BLaER1 (cell line): ENCODE results near the gene PKMYT1.

Experiments
- H3K27ac ChIP-seq: shearing (Covaris generic); formaldehyde crosslinking; 2 replicates; pipeline ENCODE4 v1.8.1; 2022
- H3K27me3 ChIP-seq: shearing (Covaris generic); formaldehyde crosslinking; 2 replicates; pipeline ENCODE4 v1.8.1; 2022
- H3K36me3 ChIP-seq: shearing (Covaris generic); formaldehyde crosslinking; 2 replicates; pipeline ENCODE4 v1.8.1; 2022
- H3K4me1 ChIP-seq: shearing (Covaris generic); formaldehyde crosslinking; 2 replicates; pipeline ENCODE4 v1.8.1; 2022
- H3K4me2 ChIP-seq: shearing (Covaris generic); formaldehyde crosslinking; 2 replicates; pipeline ENCODE4 v1.8.1; 2022
- H3K4me3 ChIP-seq: shearing (Covaris generic); formaldehyde crosslinking; 2 replicates; pipeline ENCODE4 v1.8.1; 2022
- H3K9ac ChIP-seq: shearing (Covaris generic); formaldehyde crosslinking; 2 replicates; pipeline ENCODE4 v1.8.1; 2022
- H3K9me3 ChIP-seq: shearing (Covaris generic); formaldehyde crosslinking; 2 replicates; pipeline ENCODE4 v1.8.1; 2022
- H4K20me1 ChIP-seq: shearing (Covaris generic); formaldehyde crosslinking; 2 replicates; pipeline ENCODE4 v1.8.1; 2022
- Cebpa-rat ChIP-seq: shearing (Covaris generic); IDR thresholded peaks from 2 replicates; pipeline ENCODE4 v1.8.1; 2022

PKMYT1 gene

DNA sequence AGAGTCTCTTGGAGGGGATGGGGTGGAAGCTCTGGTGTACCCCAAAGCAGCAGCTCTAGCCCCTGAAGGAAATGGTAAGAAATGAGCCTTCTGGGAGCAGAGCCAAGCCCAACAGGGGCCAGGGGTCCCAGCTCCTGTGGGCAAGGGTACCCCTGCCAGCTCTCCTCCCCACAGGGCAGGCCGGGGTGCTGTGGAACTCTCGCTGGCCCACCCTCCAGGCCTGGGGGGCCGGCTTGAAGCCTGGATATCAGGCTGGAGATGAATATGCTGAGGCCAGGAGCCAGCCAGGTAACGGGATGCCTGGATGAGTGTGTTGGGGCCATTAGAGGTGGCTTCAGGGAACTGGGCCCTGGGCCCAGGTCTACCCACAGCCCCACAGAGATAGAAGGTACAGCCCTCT is 20.3 kb upstream of the PKMYT1 start:
- Histone ChIP-seq H3K4me3 (no peak overlapping the region), H3K4me1 (no peaks in the 10 kb centered on the region; the same call in 1 of the 2 replicates), H3K27ac (no peak overlapping the region), H3K36me3 (no peaks in the 10 kb centered on the region), H3K27me3 (peaks cover 93% of the 10 kb centered on the region), H3K9me3 (no peaks in the 10 kb centered on the region), H3K9ac (no peak overlapping the region), H3K4me2 (no peak overlapping the region), H4K20me1 (0 out of 2 replicates have a peak, but pooled peaks cover 6% of the 10 kb centered on the region)
- no peak for TF ChIP-seq Cebpa-rat

GRCh38 chr16:2999929-3000328 is 19.7 kb upstream of the PKMYT1 start:
- Histone ChIP-seq H4K20me1 (0 out of 2 replicates have a peak, but pooled peaks cover 6% of the 10 kb centered on the region), H3K4me2 (no peak overlapping the region), H3K4me3 (no peak overlapping the region), H3K36me3 (no peaks in the 10 kb centered on the region), H3K4me1 (no peaks in the 10 kb centered on the region; the same call in 1 of the 2 replicates), H3K9me3 (no peaks in the 10 kb centered on the region), H3K27ac (no peak overlapping the region), H3K27me3 (peaks cover 87% of the 10 kb centered on the region), H3K9ac (no peak overlapping the region)
- TF ChIP-seq Cebpa-rat: no peak

- Histone ChIP-seq H3K4me3 (no peak overlapping the region), H3K9ac (no peak overlapping the region), H3K4me2 (no peak overlapping the region), H3K9me3 (no peaks in the 10 kb centered on the region), H3K4me1 (no peaks in the 10 kb centered on the region), H4K20me1 (0 out of 2 replicates have a peak, but pooled peaks cover 6% of the 10 kb centered on the region), H3K27me3 (peaks cover 58% of the 10 kb centered on the region), H3K27ac (no peak overlapping the region), H3K36me3 (no peaks in the 10 kb centered on the region)
- no peak for TF ChIP-seq Cebpa-rat
Measured at GRCh38 chr16:2996298-2996697, 16.1 kb upstream of the PKMYT1 start.

DNA sequence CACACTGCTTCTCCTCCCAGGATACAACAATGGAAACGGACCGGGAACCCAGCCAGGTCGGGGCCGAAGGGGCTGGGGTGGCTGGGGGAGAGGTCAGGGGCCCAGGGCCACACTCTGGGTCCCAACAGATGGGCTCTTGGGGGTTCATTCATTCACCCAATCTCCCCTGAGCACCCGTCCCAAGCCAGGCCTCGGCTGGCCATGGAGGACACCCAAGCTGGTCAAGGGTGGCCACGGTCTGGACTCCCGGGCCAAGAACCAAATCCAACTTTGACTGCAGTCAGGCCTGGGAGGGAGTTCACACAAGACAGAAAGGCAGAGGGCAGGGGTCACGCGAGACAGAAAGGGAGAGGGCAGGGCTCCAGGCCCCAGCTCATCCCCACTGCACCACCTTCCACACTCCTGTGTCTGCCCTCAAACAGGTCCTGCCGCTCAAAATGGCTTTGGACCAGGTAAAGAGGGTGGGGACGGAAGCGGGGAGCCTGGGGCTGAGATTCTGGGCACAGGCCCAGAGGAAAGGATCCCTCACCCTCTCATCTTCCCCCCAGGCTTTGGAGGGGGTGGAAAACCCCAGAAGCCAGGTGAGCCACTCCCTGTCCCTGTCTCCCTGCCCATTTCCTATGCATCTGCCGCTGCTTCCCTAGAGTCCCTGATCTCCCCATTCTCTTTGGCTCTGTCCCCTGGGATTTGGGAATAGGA is 12.3 kb upstream of the PKMYT1 start:
- H3K9me3 ChIP-seq: no peaks in the 10 kb centered on the region
- no peaks in the 10 kb centered on the region for H4K20me1 ChIP-seq
- H3K27ac ChIP-seq: no peak overlapping the region
- H3K36me3 ChIP-seq: no peaks in the 10 kb centered on the region
- H3K4me2 ChIP-seq: no peak overlapping the region
- no peaks in the 10 kb centered on the region for H3K4me1 ChIP-seq
- no peak overlapping the region for H3K4me3 ChIP-seq
- no peak overlapping the region for H3K9ac ChIP-seq
- peaks cover 38% of the 10 kb centered on the region for H3K27me3 ChIP-seq
- no peak for TF ChIP-seq Cebpa-rat

GRCh38 chr16:2991566-2992261 is 11.5 kb upstream of the PKMYT1 start:
- H3K27ac ChIP-seq: no peak overlapping the region
- H4K20me1 ChIP-seq: no peaks in the 10 kb centered on the region
- H3K4me3 ChIP-seq: no peak overlapping the region
- H3K4me2 ChIP-seq: no peak overlapping the region
- no peak overlapping the region for H3K9ac ChIP-seq
- H3K9me3 ChIP-seq: no peaks in the 10 kb centered on the region
- peaks cover 3% of the 10 kb centered on the region; the same call in 1 of the 2 replicates for H3K4me1 ChIP-seq
- TF ChIP-seq Cebpa-rat: no peak
- no peaks in the 10 kb centered on the region for H3K36me3 ChIP-seq
- peaks cover 30% of the 10 kb centered on the region for H3K27me3 ChIP-seq

GRCh38 chr16:2990891-2991290 is 10.6 kb upstream of the PKMYT1 start:
- Histone ChIP-seq H3K4me1 (peaks cover 9% of the 10 kb centered on the region; the same call in 1 of the 2 replicates), H3K27ac (no peak overlapping the region), H3K9ac (no peak overlapping the region), H3K4me3 (no peak overlapping the region), H3K36me3 (no peaks in the 10 kb centered on the region), H3K9me3 (no peaks in the 10 kb centered on the region), H4K20me1 (no peaks in the 10 kb centered on the region), H3K27me3 (peaks cover 21% of the 10 kb centered on the region), H3K4me2 (no peak overlapping the region)
- no peak for TF ChIP-seq Cebpa-rat

GRCh38 chr16:2988590-2989099 is 8.4 kb upstream of the PKMYT1 start:
- Histone ChIP-seq H3K4me2 (no peak overlapping the region), H3K4me3 (no peak overlapping the region), H3K27ac (no peak overlapping the region), H3K9ac (no peak overlapping the region), H4K20me1 (no peaks in the 10 kb centered on the region), H3K4me1 (peaks cover 17% of the 10 kb centered on the region), H3K9me3 (no peaks in the 10 kb centered on the region), H3K27me3 (peaks cover 18% of the 10 kb centered on the region), H3K36me3 (no peaks in the 10 kb centered on the region)
- TF ChIP-seq Cebpa-rat: no peak

GRCh38 chr16:2987833-2988232 is 7.6 kb upstream of the PKMYT1 start:
- H3K4me1 ChIP-seq: peaks cover 25% of the 10 kb centered on the region

GRCh38 chr16:2987286-2987685 is 7.0 kb upstream of the PKMYT1 start:
- Histone ChIP-seq H3K27me3 (peaks cover 18% of the 10 kb centered on the region), H3K9me3 (no peaks in the 10 kb centered on the region), H4K20me1 (no peaks in the 10 kb centered on the region), H3K36me3 (no peaks in the 10 kb centered on the region), H3K4me3 (no peak overlapping the region), H3K4me1 (peaks cover 31% of the 10 kb centered on the region), H3K27ac (no peak overlapping the region), H3K4me2 (no peak overlapping the region), H3K9ac (no peak overlapping the region)
- no peak for TF ChIP-seq Cebpa-rat

More at GRCh38 chr16:2987833-2988232, 7.6 kb upstream of the PKMYT1 start:
- no peaks in the 10 kb centered on the region for H3K9me3 ChIP-seq
- H3K36me3 ChIP-seq: no peaks in the 10 kb centered on the region
- H3K4me2 ChIP-seq: no peak overlapping the region
- H3K4me3 ChIP-seq: no peak overlapping the region
- no peak for TF ChIP-seq Cebpa-rat
- H3K27me3 ChIP-seq: peaks cover 18% of the 10 kb centered on the region
- H3K27ac ChIP-seq: no peak overlapping the region
- no peak overlapping the region for H3K9ac ChIP-seq
- no peaks in the 10 kb centered on the region for H4K20me1 ChIP-seq

GRCh38 chr16:2986623-2987188 is 6.5 kb upstream of the PKMYT1 start:
- Histone ChIP-seq H3K4me2 (no peak overlapping the region), H4K20me1 (no peaks in the 10 kb centered on the region), H3K4me3 (no peak overlapping the region), H3K27me3 (peaks cover 18% of the 10 kb centered on the region), H3K27ac (no peak overlapping the region), H3K9me3 (no peaks in the 10 kb centered on the region), H3K4me1 (peaks cover 36% of the 10 kb centered on the region), H3K36me3 (no peaks in the 10 kb centered on the region), H3K9ac (no peak overlapping the region)
- TF ChIP-seq Cebpa-rat: no peak
